Activated CD8-positive, alpha-beta memory T cell treated with anti-CD3 and anti-CD28 coated beads, Interleukin-2, amount 50 U/mL, for 1 hour (primary cell): ENCODE results near the gene ANK2.

ENCODE experiments used
- DNase-seq: peaks from one replicate; pipeline ENCODE4 v3.0.0-alpha.2; 2020; ENCODE audit errors: extremely low read depth

The ANK2 gene

GRCh38 chr4:113049421-113050370 is at the start of gene ANK2:
Gene ANK2, plus strand, starts transcription at chr4:113049653. Its CDS starts 76 bp downstream, at chr4:113049729.
- DNase-seq: no peak

GRCh38 chr4:113003841-113004240 is 45.6 kb upstream of the ANK2 start:
- DNase-seq: no peak

GRCh38 chr4:113004655-113005054 is 44.8 kb upstream of the ANK2 start:
- DNase-seq: no peak

- DNase-seq: no peak
Measured at GRCh38 chr4:113006632-113007031, 42.8 kb upstream of the ANK2 start.

- DNase-seq: no peak
Measured at GRCh38 chr4:113007151-113007550, 42.3 kb upstream of the ANK2 start.

- DNase-seq: no peak
Measured at GRCh38 chr4:113008135-113008534, 41.3 kb upstream of the ANK2 start.

GRCh38 chr4:113008716-113009115 is 40.7 kb upstream of the ANK2 start:
- no peak for DNase-seq

- no peak for DNase-seq
Measured at GRCh38 chr4:113009461-113009860, 40.0 kb upstream of the ANK2 start.

GRCh38 chr4:113012122-113012725 is 37.2 kb upstream of the ANK2 start:
- DNase-seq: no peak

GRCh38 chr4:113012786-113013185 is 36.7 kb upstream of the ANK2 start:
- DNase-seq: no peak

- no peak for DNase-seq
Measured at GRCh38 chr4:113013751-113014150, 35.7 kb upstream of the ANK2 start.

- DNase-seq: no peak
Measured at GRCh38 chr4:113016377-113016776, 33.1 kb upstream of the ANK2 start.

GRCh38 chr4:113020966-113021365 is 28.5 kb upstream of the ANK2 start:
- DNase-seq: no peak

- DNase-seq: no peak
Measured at GRCh38 chr4:113024388-113024787, 25.1 kb upstream of the ANK2 start.

- no peak for DNase-seq
Measured at GRCh38 chr4:113025416-113025815, 24.0 kb upstream of the ANK2 start.

GRCh38 chr4:113026556-113026955 is 22.9 kb upstream of the ANK2 start:
- DNase-seq: no peak

- no peak for DNase-seq
Measured at GRCh38 chr4:113028074-113028473, 21.4 kb upstream of the ANK2 start.

- DNase-seq: no peak
Measured at GRCh38 chr4:113031212-113031611, 18.2 kb upstream of the ANK2 start.

GRCh38 chr4:113040793-113041192 is 8.7 kb upstream of the ANK2 start:
- DNase-seq: no peak

GRCh38 chr4:113042502-113042901 is 7.0 kb upstream of the ANK2 start:
- no peak for DNase-seq

- no peak for DNase-seq
Measured at GRCh38 chr4:113043591-113043990, 5.9 kb upstream of the ANK2 start.

GRCh38 chr4:113050371-113050755 is 910 bp downstream of the ANK2 start:
- no peak for DNase-seq

GRCh38 chr4:113050837-113051236 is 1.4 kb downstream of the ANK2 start:
- no peak for DNase-seq
